Stimulated activated CD4-positive, alpha-beta T cell treated with anti-CD3 and anti-CD28 coated beads, Interleukin-1b, Interleukin-23, amount 100 ng/mL, for 48 hours (primary cell): ENCODE results near the gene USF3.

Experiments used
- DNase-seq: peaks from one replicate; pipeline ENCODE4 v3.0.0-alpha.2; 2020

USF3 gene, protein sequence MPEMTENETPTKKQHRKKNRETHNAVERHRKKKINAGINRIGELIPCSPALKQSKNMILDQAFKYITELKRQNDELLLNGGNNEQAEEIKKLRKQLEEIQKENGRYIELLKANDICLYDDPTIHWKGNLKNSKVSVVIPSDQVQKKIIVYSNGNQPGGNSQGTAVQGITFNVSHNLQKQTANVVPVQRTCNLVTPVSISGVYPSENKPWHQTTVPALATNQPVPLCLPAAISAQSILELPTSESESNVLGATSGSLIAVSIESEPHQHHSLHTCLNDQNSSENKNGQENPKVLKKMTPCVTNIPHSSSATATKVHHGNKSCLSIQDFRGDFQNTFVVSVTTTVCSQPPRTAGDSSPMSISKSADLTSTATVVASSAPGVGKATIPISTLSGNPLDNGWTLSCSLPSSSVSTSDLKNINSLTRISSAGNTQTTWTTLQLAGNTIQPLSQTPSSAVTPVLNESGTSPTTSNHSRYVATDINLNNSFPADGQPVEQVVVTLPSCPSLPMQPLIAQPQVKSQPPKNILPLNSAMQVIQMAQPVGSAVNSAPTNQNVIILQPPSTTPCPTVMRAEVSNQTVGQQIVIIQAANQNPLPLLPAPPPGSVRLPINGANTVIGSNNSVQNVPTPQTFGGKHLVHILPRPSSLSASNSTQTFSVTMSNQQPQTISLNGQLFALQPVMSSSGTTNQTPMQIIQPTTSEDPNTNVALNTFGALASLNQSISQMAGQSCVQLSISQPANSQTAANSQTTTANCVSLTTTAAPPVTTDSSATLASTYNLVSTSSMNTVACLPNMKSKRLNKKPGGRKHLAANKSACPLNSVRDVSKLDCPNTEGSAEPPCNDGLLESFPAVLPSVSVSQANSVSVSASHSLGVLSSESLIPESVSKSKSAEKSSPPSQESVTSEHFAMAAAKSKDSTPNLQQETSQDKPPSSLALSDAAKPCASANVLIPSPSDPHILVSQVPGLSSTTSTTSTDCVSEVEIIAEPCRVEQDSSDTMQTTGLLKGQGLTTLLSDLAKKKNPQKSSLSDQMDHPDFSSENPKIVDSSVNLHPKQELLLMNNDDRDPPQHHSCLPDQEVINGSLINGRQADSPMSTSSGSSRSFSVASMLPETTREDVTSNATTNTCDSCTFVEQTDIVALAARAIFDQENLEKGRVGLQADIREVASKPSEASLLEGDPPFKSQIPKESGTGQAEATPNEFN (N-terminal part only)

DNA sequence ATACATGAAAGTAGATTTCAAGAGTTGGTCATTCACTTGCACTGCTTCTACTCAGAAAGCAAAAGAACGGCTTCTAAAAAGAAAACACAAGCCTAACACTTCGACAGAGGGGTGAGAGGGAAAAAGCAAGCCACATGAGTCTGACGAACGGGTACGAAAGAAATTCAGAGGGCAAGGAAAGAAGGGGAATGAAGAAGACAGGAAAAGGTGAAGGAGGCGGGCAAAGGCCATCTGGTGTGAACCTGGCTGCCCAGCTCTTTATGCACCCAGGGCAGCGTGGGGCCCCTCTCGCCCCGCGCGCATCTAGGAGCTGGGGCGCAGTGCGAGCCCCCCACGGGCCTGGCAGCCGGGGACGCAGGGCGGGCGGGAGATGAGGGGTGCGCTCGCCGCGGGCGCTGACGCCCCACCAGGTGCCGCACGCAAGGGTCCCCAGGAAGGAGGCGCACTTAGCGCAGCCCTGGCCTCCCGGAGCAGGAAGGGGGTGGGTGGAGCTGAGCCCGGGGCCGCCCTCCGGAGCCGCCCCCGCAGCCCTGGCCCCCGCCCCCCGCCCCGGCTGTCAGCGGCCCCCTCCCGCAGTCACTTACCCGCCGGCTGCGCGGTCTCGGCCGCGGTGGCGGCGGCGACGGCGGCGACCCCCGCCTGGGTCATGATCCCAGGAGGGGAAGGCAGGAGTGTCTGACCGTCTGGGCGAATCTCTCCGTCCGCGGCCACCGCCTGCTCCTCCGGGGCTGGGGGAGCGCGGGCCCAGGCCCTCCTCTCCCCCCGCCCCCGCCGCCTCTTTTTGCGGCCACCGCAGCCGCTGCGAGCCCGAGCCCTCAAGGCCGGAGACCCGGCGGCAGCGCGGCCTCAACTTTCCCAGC lies at the start of gene USF3:
Gene USF3, minus strand, starts transcription at position 857 of the 860 bp plus-strand sequence. CDS start 21,764 bp downstream, outside the sequence.
- peak; percentile 80 for DNase-seq

GRCh38 chr3:113745756-113746547 lies 49.5 kb upstream of the USF3 start, which contains the start of gene NAA50:
NAA50 (minus strand) TSS chr3:113746249; CDS start chr3:113745949, 300 bp downstream.
- DNase-seq, result peak; percentile 93

DNA sequence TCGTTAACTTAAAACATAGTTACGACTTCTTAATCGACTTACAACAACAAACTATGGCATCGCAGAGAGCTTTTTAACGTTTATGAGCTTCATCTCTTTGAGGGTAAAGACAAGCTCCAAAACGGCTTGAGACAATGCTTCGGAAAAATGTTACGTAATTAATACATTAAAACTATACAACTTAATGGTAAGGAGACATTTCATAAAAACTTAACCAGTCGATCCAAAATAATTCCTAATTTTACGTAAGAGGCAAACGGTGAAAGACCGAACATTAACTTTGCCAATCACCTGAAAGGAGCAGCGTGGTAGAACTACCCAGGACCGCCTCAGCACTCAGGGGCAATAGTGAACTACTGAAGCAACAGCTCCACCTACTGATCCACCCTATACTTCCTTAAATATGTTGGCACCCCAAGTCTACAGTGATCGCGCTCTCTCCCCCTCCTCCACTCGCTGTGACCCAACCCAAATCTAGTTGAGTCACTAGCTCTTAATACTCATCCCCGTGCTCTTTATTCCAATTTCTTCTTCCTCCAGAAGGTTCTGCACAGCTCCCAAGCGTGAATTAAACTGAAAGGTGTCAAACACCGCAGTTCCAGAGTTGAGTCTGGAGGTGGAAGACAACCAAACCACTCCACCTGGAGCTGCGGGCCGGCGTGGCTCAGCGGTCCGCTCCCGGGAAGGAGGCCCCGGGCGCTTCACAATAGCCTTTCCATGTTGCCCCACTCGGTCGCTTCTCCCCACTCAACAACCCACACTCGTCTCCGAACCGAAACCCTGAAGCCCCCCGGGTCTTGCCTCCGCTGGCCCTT lies 48.7 kb upstream of the USF3 start:
- DNase-seq, result peak; percentile 83

DNA sequence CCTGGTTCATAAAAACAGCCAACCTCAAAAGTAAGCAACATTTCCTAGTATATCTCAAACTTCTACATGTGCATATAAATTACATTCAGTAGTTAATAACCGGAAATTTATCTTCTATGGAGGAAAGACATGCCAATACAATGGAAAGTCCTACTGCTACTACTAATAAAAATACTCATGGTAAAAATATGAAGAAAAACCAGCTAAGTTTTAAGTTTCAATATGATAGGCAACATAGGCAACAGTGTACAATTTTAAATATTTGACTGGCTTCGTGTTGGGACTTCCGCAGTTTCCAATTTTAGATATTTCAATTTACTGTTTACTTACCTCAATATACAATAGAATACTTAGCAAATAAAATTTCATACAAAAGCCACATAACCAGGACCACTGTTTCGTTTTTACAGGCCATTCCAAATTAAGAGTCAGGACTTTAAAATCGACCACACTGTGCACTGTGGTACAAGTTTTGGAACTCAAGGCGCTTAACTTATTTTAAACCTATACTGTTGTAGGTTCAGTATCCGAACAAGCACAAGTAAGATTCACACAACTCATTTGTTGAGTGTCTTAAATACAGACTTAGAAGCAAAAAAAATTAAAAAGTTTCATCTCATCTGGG lies 46.7 kb upstream of the USF3 start:
- no peak for DNase-seq

DNA sequence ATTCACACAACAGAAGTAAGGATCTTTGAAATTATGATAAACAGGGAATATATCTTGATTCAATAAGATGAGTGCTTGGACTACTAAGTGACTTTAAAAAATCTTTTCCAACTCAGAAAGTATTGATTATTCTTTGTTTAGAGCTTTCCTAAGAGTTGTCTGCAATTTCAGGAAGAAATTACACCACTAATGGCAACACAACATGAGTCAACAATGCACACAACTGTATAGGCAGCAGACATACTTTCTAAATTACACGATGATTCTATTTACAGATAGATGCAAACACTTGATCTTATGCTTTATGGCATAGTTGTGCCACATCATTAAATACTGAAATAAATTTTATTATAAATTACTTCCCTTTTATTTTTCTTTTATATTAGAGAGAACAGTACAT lies 45.2 kb upstream of the USF3 start:
- DNase-seq, result no peak

GRCh38 chr3:113741086-113741485 lies 44.6 kb upstream of the USF3 start:
- no peak for DNase-seq

GRCh38 chr3:113736548-113737089 lies 40.2 kb upstream of the USF3 start:
- DNase-seq, result no peak

DNA sequence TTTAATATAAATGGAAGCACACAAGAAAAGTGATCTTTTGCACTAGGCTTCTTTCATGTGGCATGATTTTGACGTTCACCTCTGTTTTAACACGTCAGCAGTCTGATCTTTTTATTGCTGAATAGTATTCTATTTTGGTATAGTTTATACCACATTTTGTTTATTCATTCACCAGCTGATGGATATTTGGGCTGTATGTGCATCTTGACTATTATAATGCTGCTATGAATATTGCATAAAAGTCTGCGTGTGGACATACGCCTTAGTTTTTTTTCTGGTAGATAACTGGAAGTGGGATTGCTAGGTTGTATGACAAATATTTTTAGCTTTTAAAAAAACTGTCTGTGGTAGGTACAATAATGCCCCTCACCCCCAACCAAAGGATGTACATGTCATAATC lies 35.3 kb upstream of the USF3 start:
- DNase-seq, result no peak

GRCh38 chr3:113730550-113730949 lies 34.1 kb upstream of the USF3 start:
- DNase-seq, result no peak

- no peak for DNase-seq
These were observed 32.2 kb upstream of the USF3 start for GRCh38 chr3:113728661-113729060.

DNA sequence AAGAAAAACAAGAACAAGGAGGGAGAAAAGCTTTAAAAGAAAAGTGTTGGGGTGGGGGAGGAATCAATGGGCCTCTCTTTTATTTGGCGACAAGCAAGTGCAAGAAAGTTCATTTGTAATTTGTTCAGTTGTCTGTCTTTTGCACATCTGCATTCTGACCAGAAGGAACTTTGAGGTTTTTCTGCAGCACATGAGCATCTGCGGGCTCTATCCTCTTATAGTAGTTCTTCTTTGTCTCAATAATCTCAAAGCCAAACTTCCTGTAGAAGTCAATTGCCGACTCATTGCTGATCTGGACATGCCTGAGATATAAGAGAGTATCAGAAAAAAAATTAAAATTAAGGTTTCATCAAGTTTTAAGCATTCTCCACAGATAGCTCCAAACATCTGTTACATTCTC lies 25.2 kb upstream of the USF3 start:
- DNase-seq, result no peak

GRCh38 chr3:113719758-113720157 lies 23.3 kb upstream of the USF3 start:
- DNase-seq, result no peak

DNA sequence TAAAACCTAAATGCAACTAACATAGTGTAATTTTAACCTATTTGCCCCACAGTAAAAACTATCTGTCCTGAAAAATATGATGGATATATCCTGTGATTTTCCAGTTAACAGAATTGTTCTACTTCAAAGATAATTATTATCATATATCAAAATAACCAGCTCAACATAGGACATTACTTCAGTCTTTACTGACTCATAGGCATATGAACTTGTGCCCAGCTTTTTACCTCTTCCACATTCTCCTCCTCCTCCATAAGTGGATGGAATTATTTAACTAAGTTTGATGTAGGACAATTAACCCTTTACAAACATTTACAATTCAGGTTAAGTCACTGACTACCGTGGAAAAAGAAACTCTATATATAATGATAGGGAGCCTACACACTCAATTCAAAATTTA lies 22.9 kb upstream of the USF3 start:
- DNase-seq, result no peak

DNA sequence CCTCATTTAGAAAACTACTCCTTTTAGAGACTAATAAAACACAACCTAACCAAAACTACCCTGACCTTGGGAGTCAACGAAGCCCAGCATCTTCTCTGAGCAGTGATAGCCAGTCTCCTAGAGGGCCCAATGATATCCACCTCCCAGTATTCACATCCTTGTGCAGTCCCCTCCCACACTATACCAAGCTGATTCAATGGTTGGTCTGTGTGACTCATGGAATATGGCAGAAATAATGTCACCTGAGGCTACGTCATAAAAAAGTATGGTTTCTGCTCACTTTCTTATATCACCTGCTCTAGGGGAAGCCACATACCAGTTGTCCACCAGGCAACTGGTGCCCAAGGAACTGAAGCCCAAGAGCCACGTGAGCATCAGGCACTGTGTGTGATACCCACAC lies 21.4 kb upstream of the USF3 start:
- DNase-seq, result no peak

DNA sequence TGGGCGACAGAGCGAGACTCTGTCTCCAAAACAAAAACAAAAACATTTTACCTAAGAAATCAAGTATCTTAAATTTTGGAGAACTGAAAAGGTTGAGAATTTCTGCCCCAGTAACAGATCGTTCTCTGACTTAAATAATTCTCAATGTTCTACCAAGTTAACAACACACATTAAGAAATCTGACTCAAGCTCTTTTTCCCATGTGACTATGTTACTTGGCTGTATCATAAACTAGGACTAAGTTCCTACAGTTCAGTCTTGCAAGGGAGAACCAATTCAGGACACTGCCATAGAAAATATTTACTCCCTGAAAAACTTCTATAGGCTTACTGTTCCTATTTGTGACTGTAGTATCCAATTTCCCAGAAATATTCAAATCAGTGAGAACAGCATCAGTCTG lies 20.9 kb upstream of the USF3 start:
- no peak for DNase-seq

GRCh38 chr3:113714702-113715101 lies 18.3 kb upstream of the USF3 start:
- no peak for DNase-seq

- DNase-seq, result no peak
These were observed 15.7 kb upstream of the USF3 start for GRCh38 chr3:113712129-113712528.

- DNase-seq, result no peak
These were observed 11.4 kb upstream of the USF3 start for GRCh38 chr3:113707835-113708234.

DNA sequence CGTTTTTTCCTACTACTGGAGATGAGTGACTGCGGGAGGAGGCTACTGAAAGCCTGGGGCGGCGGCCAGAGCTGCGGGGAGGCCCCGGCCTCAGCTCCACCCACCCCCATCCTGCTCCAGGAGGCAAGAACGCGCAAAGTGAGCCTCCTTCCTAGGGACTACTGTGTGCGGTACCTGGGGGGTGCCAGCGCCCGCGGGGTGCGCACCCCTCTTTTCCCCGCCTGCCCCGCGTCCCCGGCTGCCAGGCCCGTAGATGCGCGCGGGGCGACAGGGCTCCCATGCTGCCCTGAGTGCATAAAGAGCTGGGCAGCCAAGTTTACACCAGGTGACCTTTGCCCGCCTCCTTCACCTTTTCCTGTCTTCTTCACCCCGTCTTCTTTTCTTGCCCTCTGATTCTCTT lies 2.5 kb upstream of the USF3 start:
- peak; percentile 16 for DNase-seq
